ENCODE measurements around the gene AFAP1L1.

AFAP1L1 gene

GRCh38 chr5:149362541-149362940 lies 90.9 kb downstream of the AFAP1L1 start:
- H3K4me3 ChIP-seq (ENCODE audit: low read depth, low read length): no peak overlapping the region
- DNase-seq (ENCODE audit: low read depth): no peak
- no peak for TF ChIP-seq CTCF (IDR thresholded peaks at IDR 0.05; ENCODE audit: insufficient read depth, low read depth, low read length, missing control alignments)

DNA sequence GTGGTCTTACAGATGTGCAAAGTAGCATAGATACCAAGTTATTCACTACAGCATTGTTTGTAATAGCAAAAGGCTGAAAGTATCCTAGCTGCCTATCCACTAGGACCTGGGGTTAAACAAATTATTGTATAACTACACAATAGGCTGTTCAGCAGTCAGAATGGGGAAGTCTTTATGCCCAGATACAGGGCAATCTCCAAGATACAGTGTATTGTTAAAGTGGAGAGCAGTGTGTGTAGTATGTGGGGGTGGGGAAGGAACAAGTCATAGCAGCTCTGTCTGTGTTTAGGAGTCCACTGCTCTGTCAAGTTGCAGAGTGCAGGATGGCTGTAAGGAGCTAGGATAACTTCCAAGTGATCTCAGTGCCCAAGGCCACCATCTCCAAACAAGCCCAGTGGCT lies 91.7 kb downstream of the AFAP1L1 start:
- no peak overlapping the region for H3K4me3 ChIP-seq (ENCODE audit: low read depth, low read length)
- no peak for DNase-seq (ENCODE audit: low read depth)
- TF ChIP-seq CTCF (IDR thresholded peaks at IDR 0.05; ENCODE audit: insufficient read depth, low read depth, low read length, missing control alignments): no peak

DNA sequence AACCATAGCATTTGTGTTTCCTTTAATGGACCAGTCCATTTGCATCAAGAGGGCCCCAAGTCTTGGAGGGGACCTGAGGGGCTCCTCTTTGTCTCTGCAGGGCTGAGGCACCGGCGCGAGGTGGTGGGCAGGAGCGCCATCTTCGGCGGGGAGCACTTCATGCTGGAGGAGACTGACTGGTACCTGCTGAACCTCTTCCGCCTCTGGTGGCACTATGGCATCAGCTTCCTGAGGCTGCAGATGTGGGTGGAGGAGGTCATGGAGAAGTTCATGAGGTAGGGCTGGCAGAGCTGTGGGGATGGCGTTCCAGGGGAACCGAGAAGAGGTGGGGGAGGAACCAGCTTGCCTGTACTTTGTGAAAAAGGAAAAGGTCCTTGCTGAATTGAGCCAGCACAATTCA lies 92.3 kb downstream of the AFAP1L1 start:
- TF ChIP-seq CTCF (IDR thresholded peaks at IDR 0.05; ENCODE audit: insufficient read depth, low read depth, low read length, missing control alignments): no peak
- DNase-seq (ENCODE audit: low read depth): no peak
- no peak overlapping the region for H3K4me3 ChIP-seq (ENCODE audit: low read depth, low read length)

DNA sequence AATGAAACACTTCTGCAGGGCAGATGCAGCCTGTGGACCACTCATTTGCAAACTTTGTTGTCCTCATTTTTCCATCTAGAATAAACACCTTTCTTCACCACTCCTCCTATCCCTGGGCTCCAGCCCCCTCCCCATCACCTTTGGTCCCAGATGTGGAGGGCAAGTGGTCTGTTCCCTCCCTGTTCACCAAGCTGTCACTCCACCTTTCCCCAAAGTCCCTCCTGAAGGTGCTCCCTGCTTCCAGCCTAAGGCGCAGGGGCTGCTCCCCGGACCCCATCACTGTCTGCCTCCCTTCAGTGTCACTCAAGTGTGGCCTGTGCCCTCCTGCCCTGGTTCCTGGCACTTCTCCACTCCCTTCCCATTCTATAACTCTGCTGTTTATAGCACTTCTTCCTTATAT lies 93.1 kb downstream of the AFAP1L1 start:
- TF ChIP-seq CTCF (IDR thresholded peaks at IDR 0.05; ENCODE audit: insufficient read depth, low read depth, low read length, missing control alignments): no peak
- no peak overlapping the region for H3K4me3 ChIP-seq (ENCODE audit: low read depth, low read length)
- DNase-seq (ENCODE audit: low read depth): no peak

GRCh38 chr5:149365418-149365817 lies 93.8 kb downstream of the AFAP1L1 start:
- H3K4me3 ChIP-seq (ENCODE audit: low read depth, low read length): no peak overlapping the region
- TF ChIP-seq CTCF (IDR thresholded peaks at IDR 0.05; ENCODE audit: insufficient read depth, low read depth, low read length, missing control alignments): no peak
- DNase-seq (ENCODE audit: low read depth): no peak

- no peak for TF ChIP-seq CTCF (IDR thresholded peaks at IDR 0.05; ENCODE audit: insufficient read depth, low read depth, low read length, missing control alignments)
- H3K4me3 ChIP-seq (ENCODE audit: low read depth, low read length): no peak overlapping the region
- no peak for DNase-seq (ENCODE audit: low read depth)
Observed at GRCh38 chr5:149366169-149366729, 94.6 kb downstream of the AFAP1L1 start.

GRCh38 chr5:149367249-149367971 lies 95.8 kb downstream of the AFAP1L1 start:
- DNase-seq (ENCODE audit: low read depth): peak; percentile 73
- no peak overlapping the region for H3K4me3 ChIP-seq (ENCODE audit: low read depth, low read length)
- TF ChIP-seq CTCF (IDR thresholded peaks at IDR 0.05; ENCODE audit: insufficient read depth, low read depth, low read length, missing control alignments): peak; percentile 89
